ENCODE measurements around the gene BOLL.

DNA sequence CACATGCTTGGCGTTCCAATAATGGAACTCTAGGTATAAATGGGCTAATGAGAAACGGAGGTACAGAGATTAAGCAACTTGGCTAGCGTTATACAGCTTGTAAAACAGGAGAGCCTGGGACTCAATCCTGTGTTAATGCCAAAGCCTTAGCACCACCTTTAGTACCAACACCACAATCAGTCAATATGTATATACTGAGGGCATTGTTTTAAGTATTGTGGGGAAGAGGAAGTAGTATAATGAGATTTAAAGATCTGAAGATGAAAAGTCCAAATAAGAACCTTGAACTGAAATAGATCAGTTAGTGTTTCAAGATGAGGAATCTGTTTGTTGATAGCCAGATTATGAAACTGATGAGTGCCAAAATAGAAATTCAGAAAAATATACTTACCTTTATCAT, 71.8 kb downstream of the BOLL start:
- TF ChIP-seq, protein P1, sequence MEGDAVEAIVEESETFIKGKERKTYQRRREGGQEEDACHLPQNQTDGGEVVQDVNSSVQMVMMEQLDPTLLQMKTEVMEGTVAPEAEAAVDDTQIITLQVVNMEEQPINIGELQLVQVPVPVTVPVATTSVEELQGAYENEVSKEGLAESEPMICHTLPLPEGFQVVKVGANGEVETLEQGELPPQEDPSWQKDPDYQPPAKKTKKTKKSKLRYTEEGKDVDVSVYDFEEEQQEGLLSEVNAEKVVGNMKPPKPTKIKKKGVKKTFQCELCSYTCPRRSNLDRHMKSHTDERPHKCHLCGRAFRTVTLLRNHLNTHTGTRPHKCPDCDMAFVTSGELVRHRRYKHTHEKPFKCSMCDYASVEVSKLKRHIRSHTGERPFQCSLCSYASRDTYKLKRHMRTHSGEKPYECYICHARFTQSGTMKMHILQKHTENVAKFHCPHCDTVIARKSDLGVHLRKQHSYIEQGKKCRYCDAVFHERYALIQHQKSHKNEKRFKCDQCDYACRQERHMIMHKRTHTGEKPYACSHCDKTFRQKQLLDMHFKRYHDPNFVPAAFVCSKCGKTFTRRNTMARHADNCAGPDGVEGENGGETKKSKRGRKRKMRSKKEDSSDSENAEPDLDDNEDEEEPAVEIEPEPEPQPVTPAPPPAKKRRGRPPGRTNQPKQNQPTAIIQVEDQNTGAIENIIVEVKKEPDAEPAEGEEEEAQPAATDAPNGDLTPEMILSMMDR (conservative IDR thresholded peaks at IDR 0.05 in 1 of 2, IDR thresholded peaks at IDR 0.05 in 1 of 2; ENCODE audit: extremely low read depth in 1 of 2, insufficient read depth in 1 of 2, low read depth in 1 of 2, low read length in 2 of 2) = no peak
- no peak for TF ChIP-seq EZH2 (IDR thresholded peaks at IDR 0.05; ENCODE audit: borderline replicate concordance, low read length)
